Tibial artery (tissue), 4 donors: ENCODE data around the gene CDCP1.

Source experiments
- DNase-seq, 2 donors: peaks; one replicate each; pipeline ENCODE4 v3.0.0-alpha.2; 2019
- H3K27ac ChIP-seq, 2 donors: fragments of 200-600 bp; sonication (generic) in 1 of 2; 1 replicate in 1 of 2; 2 replicates in 1 of 2; pipeline ENCODE4 v1.5.1; 2018 to 2019; ENCODE audit warnings: mild to moderate bottlenecking in 1 of 2
- H3K27me3 ChIP-seq, 2 donors: fragments of 200-600 bp; sonication (generic) in 1 of 2; one replicate each; pipeline versions ENCODE4 v1.5.1 to v1.6.0; 2016 to 2019
- H3K36me3 ChIP-seq, 3 donors: fragments of 200-600 bp; sonication (generic) in 2 of 3; one replicate each; pipeline ENCODE4 v1.5.1; 2016 to 2019; ENCODE audit warnings: mild to moderate bottlenecking in 2 of 3
- H3K4me1 ChIP-seq, 4 donors: fragments of 200-600 bp; sonication (generic) in 2 of 4; 1 replicate in 3 of 4; 2 replicates in 1 of 4; pipeline ENCODE4 v1.5.1; 2016 to 2019
- H3K4me3 ChIP-seq, 2 donors: fragments of 200-600 bp; sonication (generic) in 1 of 2; 1 replicate in 1 of 2; 2 replicates in 1 of 2; pipeline ENCODE4 v1.5.1; 2018 to 2019; ENCODE audit warnings: mild to moderate bottlenecking in 2 of 2
- H3K9me3 ChIP-seq, 3 donors: fragments of 200-600 bp; sonication (generic) in 1 of 3; one replicate each; pipeline ENCODE4 v1.5.1; 2016 to 2019
- intact Hi-C: fragments of 100-400 bp; cut with DNase I; formaldehyde crosslinking; loops from one replicate; pipeline ENCODE4 v1.15.0; 2023; ENCODE audit warnings: low total_unique reads
- TF ChIP-seq, protein P1 (sequence below), 2 experiments: fragments of 200-600 bp in 1 of 2; fragments of 450-650 bp in 1 of 2; IDR thresholded peaks; one replicate each; pipeline ENCODE4 v1.5.1; 2017 to 2019; ENCODE audit warnings: antibody characterized with exemption in 2 of 2, mild to moderate bottlenecking in 1 of 2, moderate library complexity in 1 of 2

CDCP1 gene

DNA sequence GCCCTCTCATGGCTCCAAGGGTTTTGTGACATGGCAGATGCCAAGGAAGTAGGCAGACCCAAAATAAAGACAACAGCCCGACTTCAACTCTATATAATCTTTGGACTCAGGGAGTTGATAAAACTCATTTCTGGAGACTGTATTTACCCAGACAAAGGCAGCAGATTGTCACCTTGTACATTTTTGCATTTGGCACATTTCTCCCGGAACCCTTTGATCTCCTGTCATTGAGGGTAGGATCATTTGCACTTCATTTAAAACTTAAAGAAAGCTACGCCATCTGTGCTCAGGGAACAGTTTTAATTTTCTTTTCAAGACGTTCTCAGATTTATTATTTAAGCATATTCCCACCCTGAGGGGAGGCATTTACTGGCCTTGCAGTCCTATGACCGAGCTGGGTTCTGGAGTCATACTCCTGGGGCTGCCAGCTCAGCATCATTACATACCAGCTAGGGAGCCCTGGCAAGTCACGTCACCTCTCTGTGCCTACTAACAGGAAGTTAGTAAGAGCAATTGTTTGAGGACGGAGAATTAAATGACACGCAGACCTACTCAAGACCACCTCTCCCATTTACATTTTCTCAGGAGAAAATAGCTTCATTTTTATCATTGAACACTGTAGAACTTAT, 5.9 kb downstream of the CDCP1 start:
- TF ChIP-seq, protein P1, sequence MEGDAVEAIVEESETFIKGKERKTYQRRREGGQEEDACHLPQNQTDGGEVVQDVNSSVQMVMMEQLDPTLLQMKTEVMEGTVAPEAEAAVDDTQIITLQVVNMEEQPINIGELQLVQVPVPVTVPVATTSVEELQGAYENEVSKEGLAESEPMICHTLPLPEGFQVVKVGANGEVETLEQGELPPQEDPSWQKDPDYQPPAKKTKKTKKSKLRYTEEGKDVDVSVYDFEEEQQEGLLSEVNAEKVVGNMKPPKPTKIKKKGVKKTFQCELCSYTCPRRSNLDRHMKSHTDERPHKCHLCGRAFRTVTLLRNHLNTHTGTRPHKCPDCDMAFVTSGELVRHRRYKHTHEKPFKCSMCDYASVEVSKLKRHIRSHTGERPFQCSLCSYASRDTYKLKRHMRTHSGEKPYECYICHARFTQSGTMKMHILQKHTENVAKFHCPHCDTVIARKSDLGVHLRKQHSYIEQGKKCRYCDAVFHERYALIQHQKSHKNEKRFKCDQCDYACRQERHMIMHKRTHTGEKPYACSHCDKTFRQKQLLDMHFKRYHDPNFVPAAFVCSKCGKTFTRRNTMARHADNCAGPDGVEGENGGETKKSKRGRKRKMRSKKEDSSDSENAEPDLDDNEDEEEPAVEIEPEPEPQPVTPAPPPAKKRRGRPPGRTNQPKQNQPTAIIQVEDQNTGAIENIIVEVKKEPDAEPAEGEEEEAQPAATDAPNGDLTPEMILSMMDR (IDR thresholded peaks at IDR 0.05): no peak
- H3K27ac ChIP-seq: no peak overlapping the region
- intact Hi-C loops: no loop called here
- peak in 1 of 2 donors; percentile 49 for DNase-seq
- H3K9me3 ChIP-seq: no peaks in the 10 kb centered on the region
- peaks cover 0 to 12% (median 1%) of the 10 kb centered on the region in 4 donors for H3K4me1 ChIP-seq
- H3K4me3 ChIP-seq: no peak overlapping the region
- peaks cover 0 to 9% of the 10 kb centered on the region in 2 donors for H3K27me3 ChIP-seq
- no peaks in the 10 kb centered on the region for H3K36me3 ChIP-seq

DNA sequence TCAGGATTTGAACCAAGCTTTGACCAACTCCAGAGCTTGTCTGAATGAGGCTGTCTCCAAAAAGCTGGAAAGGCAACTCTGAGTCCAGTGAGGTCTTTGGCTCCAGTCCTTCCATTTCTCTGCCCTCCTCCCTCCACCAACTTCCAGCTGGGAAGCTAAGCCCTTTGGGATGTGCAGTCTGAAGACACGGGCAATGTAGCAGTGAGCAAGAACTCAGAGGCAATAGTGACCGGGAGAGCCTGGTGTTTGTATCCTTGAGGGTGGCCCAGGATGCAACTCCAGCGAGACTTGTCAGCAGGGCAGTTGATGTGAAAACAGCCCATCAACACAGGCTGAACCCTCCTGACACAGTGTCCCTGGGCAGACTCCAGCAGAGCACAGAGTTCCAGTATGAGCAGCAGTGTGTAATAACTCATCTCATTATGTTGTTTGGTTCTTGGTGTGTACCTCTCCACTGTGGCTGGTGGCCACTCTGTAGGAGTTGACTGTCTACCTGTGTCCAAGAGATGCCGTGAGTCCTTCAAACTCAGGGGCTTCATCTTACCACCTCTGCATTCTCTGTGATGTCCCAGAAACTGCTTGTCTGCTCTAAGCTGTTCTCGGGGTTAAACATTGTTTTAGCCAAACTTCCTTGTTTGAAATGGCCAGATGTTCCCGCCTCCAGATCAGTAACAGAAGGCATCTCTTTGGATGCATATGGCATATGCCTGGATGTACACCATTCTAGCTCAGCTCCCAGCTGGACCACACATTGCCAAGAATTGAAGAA, 6.6 kb downstream of the CDCP1 start:
- Histone ChIP-seq H3K27me3 (peaks cover 0 to 6% of the 10 kb centered on the region in 2 donors), H3K36me3 (no peaks in the 10 kb centered on the region), H3K4me1 (peaks cover 0 to 11% (median 0%) of the 10 kb centered on the region in 4 donors), H3K9me3 (no peaks in the 10 kb centered on the region), H3K27ac (no peak overlapping the region), H3K4me3 (no peak overlapping the region)
- TF ChIP-seq, protein P1 (IDR thresholded peaks at IDR 0.05): no peak
- DNase-seq: peak in 1 of 2 donors; percentile 25
- intact Hi-C loops: no loop called here

- H3K27me3 ChIP-seq: peaks cover 0 to 3% of the 10 kb centered on the region in 2 donors
- H3K27ac ChIP-seq: no peak overlapping the region
- DNase-seq: no peak
- H3K36me3 ChIP-seq: no peaks in the 10 kb centered on the region
- H3K4me1 ChIP-seq: peaks cover 0 to 11% (median 0%) of the 10 kb centered on the region in 4 donors
- no peak overlapping the region for H3K4me3 ChIP-seq
- intact Hi-C loops: no loop called here
- H3K9me3 ChIP-seq: no peaks in the 10 kb centered on the region
- TF ChIP-seq, protein P1 (IDR thresholded peaks at IDR 0.05): no peak
Measured at GRCh38 chr3:45137656-45138181, 8.5 kb downstream of the CDCP1 start.

DNA sequence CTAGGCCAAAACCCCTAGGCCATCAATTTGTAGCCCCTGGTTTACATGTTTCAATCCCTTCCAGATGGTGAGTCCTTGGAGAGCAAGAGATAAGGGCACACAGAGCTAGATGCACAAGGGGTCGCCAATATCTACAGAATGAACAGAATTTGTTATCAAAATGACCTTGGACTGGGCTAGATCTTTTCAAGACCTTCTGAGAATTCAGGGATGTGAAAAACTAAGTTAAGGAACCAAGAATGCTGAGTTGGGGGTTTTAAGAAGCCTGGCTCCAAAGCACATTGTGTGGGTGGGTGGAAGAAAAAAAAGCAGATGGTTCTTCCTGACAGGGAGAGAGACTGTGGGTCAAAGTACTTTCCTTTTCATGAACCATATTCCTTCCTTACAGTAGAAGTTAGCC, 10.2 kb downstream of the CDCP1 start:
- Histone ChIP-seq H3K27ac (no peak overlapping the region), H3K4me1 (peaks cover 0 to 11% (median 0%) of the 10 kb centered on the region in 4 donors), H3K4me3 (no peak overlapping the region), H3K36me3 (no peaks in the 10 kb centered on the region), H3K27me3 (no peaks in the 10 kb centered on the region), H3K9me3 (no peaks in the 10 kb centered on the region)
- TF ChIP-seq, protein P1 (IDR thresholded peaks at IDR 0.05): no peak
- no peak for DNase-seq
- intact Hi-C loops: no loop called here

DNA sequence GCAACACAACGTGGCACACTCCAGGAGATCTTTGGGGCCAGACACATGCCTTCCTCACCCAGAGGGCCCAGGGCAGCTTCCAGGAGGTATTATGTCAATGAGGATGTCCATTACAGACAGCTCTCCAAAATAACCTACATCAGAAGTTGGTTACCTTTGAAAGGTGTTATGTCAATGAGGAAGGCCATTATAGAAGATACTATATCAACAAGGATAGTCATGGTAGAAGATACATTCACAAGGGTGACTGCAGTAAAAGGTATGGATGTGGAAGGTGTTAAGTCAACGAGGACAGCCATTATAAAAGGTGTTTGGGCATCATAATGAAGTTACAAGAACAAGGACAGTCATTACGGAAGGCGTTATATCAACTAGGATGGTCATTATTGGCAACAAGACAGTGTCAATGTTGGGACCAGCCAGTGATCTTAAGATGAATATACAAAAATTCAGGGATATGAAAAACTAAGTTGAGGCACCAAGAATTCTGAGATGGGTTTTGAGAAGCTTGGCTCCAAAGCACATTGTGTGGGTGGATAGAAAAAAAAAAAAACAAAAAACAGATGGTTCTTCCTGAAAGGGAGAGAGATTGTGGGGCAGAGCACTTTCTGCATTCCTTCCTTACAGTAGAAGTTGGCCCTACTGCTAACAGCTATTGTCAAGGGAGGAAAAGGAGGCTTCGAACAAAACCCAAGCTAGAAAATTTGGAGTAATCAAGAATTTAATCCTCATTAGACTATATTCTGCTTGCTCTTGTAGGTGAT, 11.2 kb downstream of the CDCP1 start:
- no peaks in the 10 kb centered on the region for H3K9me3 ChIP-seq
- no peaks in the 10 kb centered on the region for H3K36me3 ChIP-seq
- intact Hi-C loops: no loop called here
- no peaks in the 10 kb centered on the region for H3K27me3 ChIP-seq
- H3K27ac ChIP-seq: no peak overlapping the region
- TF ChIP-seq, protein P1 (IDR thresholded peaks at IDR 0.05): no peak
- DNase-seq: no peak
- peaks cover 0 to 11% (median 0%) of the 10 kb centered on the region in 4 donors for H3K4me1 ChIP-seq
- no peak overlapping the region for H3K4me3 ChIP-seq
